ENCODE measurements around the gene KBTBD7. TPM values are rescaled to one million over a fixed set of nuclear protein-coding genes. Genes with fewer than 3 reads are reported as not detected.

The KBTBD7 gene
- total RNA-seq, 1 donor from 2014 or later: 6.4 TPM

Other genes with a start within 250 kb of the KBTBD7 start
- 124 TPM for gene ELF1, start 175.3 kb downstream of the KBTBD7 start, total RNA-seq
- 11.3 TPM for gene WBP4, start 133.1 kb downstream of the KBTBD7 start, total RNA-seq
- gene KBTBD6, start 61.8 kb downstream of the KBTBD7 start, total RNA-seq: 7.0 TPM
- 12.3 TPM for gene MTRF1, start 69.0 kb upstream of the KBTBD7 start, total RNA-seq
- gene NAA16, start 116.7 kb upstream of the KBTBD7 start, total RNA-seq: 34.9 TPM

All from ureter (tissue), 1 donor.